Stomach (tissue), 4 donors: ENCODE measurements around the gene SET.

Source experiments
- CTCF ChIP-seq, 7 experiments: fragments of 450-650 bp in 4 of 7; fragments of 200-600 bp in 3 of 7; sonication (generic) in 3 of 7; IDR thresholded peaks; one replicate each; pipeline ENCODE4 v1.5.1; 2016 to 2019; ENCODE audit warnings: antibody characterized with exemption in 7 of 7, control low read depth in 2 of 7, mild to moderate bottlenecking in 1 of 7
- EP300 ChIP-seq: sonication (generic); formaldehyde crosslinking; IDR thresholded peaks from one replicate; pipeline ENCODE4 v1.6.1; 2017; ENCODE audit warnings: antibody characterized with exemption
- POLR2A ChIP-seq, 4 donors: fragments of 450-650 bp; IDR thresholded peaks; one replicate each; pipeline ENCODE4 v1.6.1; 2016; ENCODE audit warnings: antibody characterized with exemption in 4 of 4, control low read depth in 2 of 4, mild to moderate bottlenecking in 1 of 4, moderate library complexity in 1 of 4
- POLR2AphosphoS5 ChIP-seq, 3 donors: sonication (generic); formaldehyde crosslinking; IDR thresholded peaks; one replicate each; pipeline ENCODE4 v1.6.1; 2016; ENCODE audit warnings: antibody characterized with exemption in 3 of 3

GRCh38 chr9:128704356-128704670 is 15.3 kb downstream of the SET start:
- TF ChIP-seq POLR2AphosphoS5 (IDR thresholded peaks at IDR 0.05) (no peak), CTCF (IDR thresholded peaks at IDR 0.05) (no peak), POLR2A (IDR thresholded peaks at IDR 0.05) (no peak), EP300 (no peak)
